GM13976 (cell line): ENCODE results near the gene CDKN2B-AS1.

Experiments used
- DNase-seq: peaks from one replicate; pipeline ENCODE4 v3.0.0; 2012; ENCODE audit warnings: low spot score
- in situ Hi-C: fragments of 300-500 bp; cut with MboI; formaldehyde crosslinking; loops from one replicate; pipeline ENCODE4 v1.12.0; 2022; ENCODE audit warnings: low sequenced_read_pairs, mixed read lengths, inconsistent platforms; ENCODE audit not compliant: unreplicated experiment
- TF ChIP-seq, protein P1 (sequence below): IDR thresholded peaks from 2 replicates; pipeline ENCODE4 v1.5.1; 2012; ENCODE audit warnings: borderline replicate concordance, mild to moderate bottlenecking; ENCODE audit not compliant: insufficient read depth; ENCODE audit errors: extremely low read depth, missing control alignments, control extremely low read depth

Gene CDKN2B-AS1

DNA sequence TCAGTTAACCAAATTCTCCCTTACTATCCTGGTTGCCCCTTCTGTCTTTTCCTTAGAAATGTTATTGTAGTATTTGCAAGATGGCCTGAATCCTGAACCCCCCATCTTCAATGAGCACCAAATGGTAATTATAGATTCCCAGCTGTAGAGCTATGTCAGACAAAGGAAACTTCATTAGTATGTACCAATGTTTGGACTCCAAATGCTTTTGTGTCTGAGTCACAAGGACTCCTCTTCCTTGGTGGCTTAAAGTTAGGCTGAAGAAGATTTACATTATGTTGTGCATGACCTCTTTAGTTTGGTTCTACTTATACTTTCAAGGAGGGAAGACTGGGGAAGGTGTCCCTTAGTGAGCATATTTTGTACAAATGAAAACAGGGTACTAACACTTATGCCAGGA, 120.4 kb downstream of the CDKN2B-AS1 start:
- in situ Hi-C loops, result no loop called here
- no peak for DNase-seq
- TF ChIP-seq, protein P1, sequence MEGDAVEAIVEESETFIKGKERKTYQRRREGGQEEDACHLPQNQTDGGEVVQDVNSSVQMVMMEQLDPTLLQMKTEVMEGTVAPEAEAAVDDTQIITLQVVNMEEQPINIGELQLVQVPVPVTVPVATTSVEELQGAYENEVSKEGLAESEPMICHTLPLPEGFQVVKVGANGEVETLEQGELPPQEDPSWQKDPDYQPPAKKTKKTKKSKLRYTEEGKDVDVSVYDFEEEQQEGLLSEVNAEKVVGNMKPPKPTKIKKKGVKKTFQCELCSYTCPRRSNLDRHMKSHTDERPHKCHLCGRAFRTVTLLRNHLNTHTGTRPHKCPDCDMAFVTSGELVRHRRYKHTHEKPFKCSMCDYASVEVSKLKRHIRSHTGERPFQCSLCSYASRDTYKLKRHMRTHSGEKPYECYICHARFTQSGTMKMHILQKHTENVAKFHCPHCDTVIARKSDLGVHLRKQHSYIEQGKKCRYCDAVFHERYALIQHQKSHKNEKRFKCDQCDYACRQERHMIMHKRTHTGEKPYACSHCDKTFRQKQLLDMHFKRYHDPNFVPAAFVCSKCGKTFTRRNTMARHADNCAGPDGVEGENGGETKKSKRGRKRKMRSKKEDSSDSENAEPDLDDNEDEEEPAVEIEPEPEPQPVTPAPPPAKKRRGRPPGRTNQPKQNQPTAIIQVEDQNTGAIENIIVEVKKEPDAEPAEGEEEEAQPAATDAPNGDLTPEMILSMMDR, result no peak

DNA sequence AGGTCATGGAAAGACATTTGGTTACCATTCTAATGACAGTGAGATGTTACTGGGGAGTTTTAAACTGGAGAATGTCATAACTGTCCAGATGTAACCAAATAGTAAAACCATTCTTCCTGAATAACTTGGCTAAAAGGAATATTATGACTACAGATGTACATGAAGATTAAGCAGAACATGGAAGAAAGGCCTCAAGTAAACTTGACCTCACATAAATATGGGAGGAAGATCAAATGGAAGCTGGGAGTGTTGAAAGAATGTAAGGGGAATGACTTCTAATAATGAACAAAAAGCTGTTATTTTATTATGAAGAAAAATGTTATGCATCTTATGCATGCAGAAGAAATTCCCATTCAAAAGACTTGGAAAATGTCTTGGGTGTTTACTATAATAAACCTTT, 122.2 kb downstream of the CDKN2B-AS1 start:
- no peak for DNase-seq
- in situ Hi-C loops, result no loop called here
- TF ChIP-seq, protein P1, result no peak

GRCh38 chr9:22117511-22118384, 123.2 kb downstream of the CDKN2B-AS1 start:
- no peak for DNase-seq
- TF ChIP-seq, protein P1, result no peak
- in situ Hi-C loops, result no loop called here

GRCh38 chr9:22118810-22119521, 124.4 kb downstream of the CDKN2B-AS1 start:
- TF ChIP-seq, protein P1, result no peak
- in situ Hi-C loops, result no loop called here
- no peak for DNase-seq

- in situ Hi-C loops, result no loop called here
- TF ChIP-seq, protein P1, result peak; percentile 22
- DNase-seq, result no peak
Measured at GRCh38 chr9:22119522-22120158, 125.0 kb downstream of the CDKN2B-AS1 start.

GRCh38 chr9:22120159-22120549, 125.6 kb downstream of the CDKN2B-AS1 start:
- TF ChIP-seq, protein P1, result no peak
- no peak for DNase-seq
- in situ Hi-C loops, result no loop called here
